HepG2 (cell line): ENCODE results near the gene GALR2. TPM values are rescaled to one million over a fixed set of nuclear protein-coding genes. Genes with fewer than 3 reads are reported as not detected.

Experiments
- MTF2 ChIP-seq: sonication (generic); formaldehyde crosslinking; IDR thresholded peaks from 2 replicates; pipeline ENCODE4 v1.5.0; 2020; ENCODE audit warnings: missing genetic modification reagents, borderline replicate concordance
- PHF21A ChIP-seq: sonication (generic); formaldehyde crosslinking; IDR thresholded peaks from 2 replicates; pipeline ENCODE4 v1.5.0; 2020; ENCODE audit warnings: mild to moderate bottlenecking, missing genetic modification reagents
- RNF219 ChIP-seq: sonication (generic); formaldehyde crosslinking; IDR thresholded peaks from 2 replicates; pipeline ENCODE4 v1.5.0; 2020; ENCODE audit warnings: mild to moderate bottlenecking, missing genetic modification reagents
- SALL1 ChIP-seq: sonication (generic); formaldehyde crosslinking; IDR thresholded peaks from 2 replicates; pipeline ENCODE4 v1.8.0; 2022; ENCODE audit warnings: mild to moderate bottlenecking, missing genetic modification reagents
- ZBTB33 ChIP-seq: sonication (generic); formaldehyde crosslinking; IDR thresholded peaks from 2 replicates; pipeline ENCODE4 v1.4.0; 2020; ENCODE audit warnings: missing genetic modification reagents
- ZNF614 ChIP-seq: IDR thresholded peaks from 2 replicates; pipeline ENCODE4 v1.6.1; 2018; ENCODE audit warnings: missing biosample characterization, missing genetic modification reagents, inconsistent platforms, borderline replicate concordance
- polyA plus RNA-seq, 8 experiments: library from polyadenylated mRNA; depleted of rRNA in 3 of 8; stranded (reverse) in 7 of 8; unstranded in 1 of 8; fragments of >200 nt; fragmentation: Illumina TruSeq in 4 of 8; extraction: Trizol in 4 of 8; gene quantifications; 2 replicates each; pipeline versions ENCODE4 v1.2.1 to v1.2.3, GENCODE V29; 2011 to 2016; ENCODE audit warnings: low read depth in 4 of 8, missing spikeins in 1 of 8, mixed read lengths in 1 of 8; ENCODE audit not compliant: insufficient read depth in 1 of 8
- total RNA-seq, 5 experiments: library from RNA; depleted of rRNA; stranded (reverse); fragments of >200 nt; fragmentation: Illumina TruSeq; extraction: Trizol; gene quantifications; 2 replicates each; pipeline ENCODE4 v1.2.3, GENCODE V29; 2016; ENCODE audit warnings: low read depth in 1 of 5
- TF ChIP-seq, protein P1 (sequence below): sonication (generic); formaldehyde crosslinking; IDR thresholded peaks from 2 replicates; pipeline ENCODE4 v1.4.0; 2020; ENCODE audit warnings: mild to moderate bottlenecking, missing genetic modification reagents

Gene GALR2
- total and polyA plus RNA-seq, 2 of the 13 experiments (the other 11 are each of a cell fraction or from before 2014, with no cell fraction given) = 0.48 to 0.58 TPM

- TF ChIP-seq, protein P1, sequence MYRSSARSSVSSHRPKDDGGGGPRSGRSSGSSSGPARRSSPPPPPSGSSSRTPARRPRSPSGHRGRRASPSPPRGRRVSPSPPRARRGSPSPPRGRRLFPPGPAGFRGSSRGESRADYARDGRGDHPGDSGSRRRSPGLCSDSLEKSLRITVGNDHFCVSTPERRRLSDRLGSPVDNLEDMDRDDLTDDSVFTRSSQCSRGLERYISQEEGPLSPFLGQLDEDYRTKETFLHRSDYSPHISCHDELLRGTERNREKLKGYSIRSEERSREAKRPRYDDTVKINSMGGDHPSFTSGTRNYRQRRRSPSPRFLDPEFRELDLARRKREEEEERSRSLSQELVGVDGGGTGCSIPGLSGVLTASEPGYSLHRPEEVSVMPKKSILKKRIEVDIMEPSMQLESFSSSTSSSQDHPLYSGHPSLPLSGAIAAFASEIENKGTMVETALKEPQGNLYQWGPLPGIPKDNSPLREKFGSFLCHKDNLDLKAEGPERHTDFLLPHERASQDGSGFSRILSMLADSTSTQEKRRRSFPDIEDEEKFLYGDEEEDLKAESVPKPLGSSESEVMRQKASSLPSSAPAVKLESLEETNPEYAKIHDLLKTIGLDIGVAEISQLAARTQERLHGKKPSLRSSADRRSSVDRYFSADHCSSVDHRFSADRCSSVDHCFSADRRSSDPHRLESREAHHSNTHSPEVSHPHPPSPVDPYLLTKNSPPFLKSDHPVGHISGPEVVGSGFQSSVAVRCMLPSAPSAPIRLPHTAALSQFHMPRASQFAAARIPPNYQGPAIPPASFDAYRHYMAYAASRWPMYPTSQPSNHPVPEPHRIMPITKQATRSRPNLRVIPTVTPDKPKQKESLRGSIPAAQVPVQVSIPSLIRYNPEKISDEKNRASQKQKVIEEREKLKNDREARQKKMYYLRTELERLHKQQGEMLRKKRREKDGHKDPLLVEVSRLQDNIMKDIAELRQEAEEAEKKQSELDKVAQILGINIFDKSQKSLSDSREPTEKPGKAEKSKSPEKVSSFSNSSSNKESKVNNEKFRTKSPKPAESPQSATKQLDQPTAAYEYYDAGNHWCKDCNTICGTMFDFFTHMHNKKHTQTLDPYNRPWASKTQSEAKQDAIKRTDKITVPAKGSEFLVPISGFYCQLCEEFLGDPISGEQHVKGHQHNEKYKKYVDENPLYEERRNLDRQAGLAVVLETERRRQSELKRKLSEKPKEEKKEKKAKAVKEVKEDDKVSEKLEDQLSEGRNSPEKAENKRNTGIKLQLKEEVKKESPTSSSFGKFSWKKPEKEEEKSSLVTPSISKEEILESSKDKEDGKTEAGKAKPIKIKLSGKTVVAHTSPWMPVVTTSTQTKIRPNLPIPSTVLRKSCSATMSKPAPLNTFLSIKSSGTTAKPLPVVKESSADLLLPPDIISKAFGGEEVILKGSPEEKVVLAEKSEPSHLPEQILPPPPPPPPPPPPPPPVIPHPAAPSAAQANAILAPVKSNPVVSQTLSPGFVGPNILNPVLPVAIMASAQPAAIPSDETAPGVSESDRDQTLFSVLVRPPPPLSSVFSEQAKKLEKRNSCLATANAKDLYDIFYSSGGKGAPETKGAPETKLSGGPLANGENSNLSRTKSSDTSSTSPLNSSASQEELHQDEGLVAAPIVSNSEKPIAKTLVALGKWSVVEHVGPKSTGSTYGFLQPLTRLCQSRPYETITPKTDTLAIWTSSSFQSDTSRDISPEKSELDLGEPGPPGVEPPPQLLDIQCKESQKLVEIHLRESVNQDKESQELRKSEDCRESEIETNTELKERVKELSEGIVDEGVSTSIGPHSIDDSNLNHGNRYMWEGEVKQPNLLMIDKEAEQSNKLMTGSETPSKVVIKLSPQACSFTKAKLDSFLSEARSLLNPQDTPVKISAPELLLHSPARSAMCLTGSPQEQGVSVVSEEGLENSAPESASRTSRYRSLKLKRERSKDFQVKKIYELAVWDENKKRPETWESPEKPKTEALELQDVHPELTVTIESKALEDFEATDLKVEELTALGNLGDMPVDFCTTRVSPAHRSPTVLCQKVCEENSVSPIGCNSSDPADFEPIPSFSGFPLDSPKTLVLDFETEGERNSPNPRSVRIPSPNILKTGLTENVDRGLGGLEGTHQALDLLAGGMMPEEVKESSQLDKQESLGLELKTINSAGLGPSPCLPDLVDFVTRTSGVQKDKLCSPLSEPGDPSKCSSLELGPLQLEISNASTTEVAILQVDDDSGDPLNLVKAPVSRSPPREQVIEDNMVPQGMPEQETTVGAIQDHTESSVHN = peak; percentile 42; the same call in 1 of the 2 replicates
- TF ChIP-seq ZBTB33 (peak; percentile 51; the same call in 1 of the 2 replicates), PHF21A (CRISPR knock-in tag) (0 out of 2 replicates have a peak, but pooled peaks have one; percentile 3), RNF219 (no peak), MTF2 (CRISPR knock-in tag) (peak; percentile 78; the same call in 1 of the 2 replicates), ZNF614 (0 out of 2 replicates have a peak, but pooled peaks have one; percentile 44), SALL1 (CRISPR knock-in tag) (peak; percentile 8)
Observed at GRCh38 chr17:76104140-76104895, 29.7 kb downstream of the GALR2 start (continued).
